Lower leg skin (tissue), 3 donors: ENCODE measurements around the gene C15orf39.
"Not testable (repeated sequence)": the region's sequence is repeated elsewhere in the genome, so short reads cannot be mapped to it uniquely, and the experiment has no call there.

Experiments
- CTCF ChIP-seq, 3 donors: fragments of 450-650 bp; IDR thresholded peaks; one replicate each; pipeline ENCODE4 v1.5.1; 2016; ENCODE audit warnings: antibody characterized with exemption in 3 of 3, mild to moderate bottlenecking in 3 of 3, moderate library complexity in 2 of 3
- POLR2A ChIP-seq, 2 donors: fragments of 450-650 bp; IDR thresholded peaks; one replicate each; pipeline ENCODE4 v1.6.1; 2016 to 2017; ENCODE audit warnings: antibody characterized with exemption in 2 of 2, mild to moderate bottlenecking in 1 of 2, moderate library complexity in 1 of 2

DNA sequence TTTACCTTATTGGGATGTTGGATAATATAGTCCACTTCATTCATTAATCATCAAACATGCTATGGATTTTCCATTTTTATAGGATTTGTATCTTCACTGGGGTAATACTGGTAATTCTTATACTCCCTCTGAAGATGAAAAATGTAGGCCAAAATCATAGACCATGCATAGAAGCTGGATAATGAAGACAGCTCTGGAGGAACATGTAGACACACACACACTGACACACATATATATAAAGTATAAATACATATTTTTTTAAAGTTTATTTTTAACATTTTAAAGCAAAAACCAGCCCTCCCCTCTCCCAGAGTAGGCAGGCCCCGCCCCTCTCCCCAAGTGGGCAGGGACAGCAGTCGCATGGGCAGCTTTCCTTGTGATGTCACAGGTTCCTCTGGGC lies 56.4 kb downstream of the C15orf39 start, which contains the start of gene GOLGA6C:
- not testable (repeated sequence) for TF ChIP-seq CTCF, POLR2A (IDR thresholded peaks at IDR 0.05)
